Choroid plexus epithelial cell (primary cell): ENCODE results near the gene CNR2.
A peak's percentile ranks its signal among the peaks of the same experiment; 100 is the strongest.

Experiments used
- DNase-seq: peaks from one replicate; pipeline ENCODE4 v3.0.0-alpha.2; 2010; ENCODE audit warnings: low read depth
- H3K4me3 ChIP-seq: 2 replicates; pipeline ENCODE4 v1.5.1; 2011; ENCODE audit warnings: low read depth, mild to moderate bottlenecking, control low read depth, low read length, moderate library complexity
- TF ChIP-seq, protein P1 (sequence below): conservative IDR thresholded peaks from 2 replicates; pipeline ENCODE4 v1.5.1; 2011; ENCODE audit warnings: low read depth, mild to moderate bottlenecking, control low read depth, inconsistent platforms, low read length, moderate library complexity

Gene CNR2

GRCh38 chr1:23927097-23927496 is 13.9 kb upstream of the CNR2 start:
- no peak for DNase-seq
- no peak overlapping the region for H3K4me3 ChIP-seq
- TF ChIP-seq, protein P1, sequence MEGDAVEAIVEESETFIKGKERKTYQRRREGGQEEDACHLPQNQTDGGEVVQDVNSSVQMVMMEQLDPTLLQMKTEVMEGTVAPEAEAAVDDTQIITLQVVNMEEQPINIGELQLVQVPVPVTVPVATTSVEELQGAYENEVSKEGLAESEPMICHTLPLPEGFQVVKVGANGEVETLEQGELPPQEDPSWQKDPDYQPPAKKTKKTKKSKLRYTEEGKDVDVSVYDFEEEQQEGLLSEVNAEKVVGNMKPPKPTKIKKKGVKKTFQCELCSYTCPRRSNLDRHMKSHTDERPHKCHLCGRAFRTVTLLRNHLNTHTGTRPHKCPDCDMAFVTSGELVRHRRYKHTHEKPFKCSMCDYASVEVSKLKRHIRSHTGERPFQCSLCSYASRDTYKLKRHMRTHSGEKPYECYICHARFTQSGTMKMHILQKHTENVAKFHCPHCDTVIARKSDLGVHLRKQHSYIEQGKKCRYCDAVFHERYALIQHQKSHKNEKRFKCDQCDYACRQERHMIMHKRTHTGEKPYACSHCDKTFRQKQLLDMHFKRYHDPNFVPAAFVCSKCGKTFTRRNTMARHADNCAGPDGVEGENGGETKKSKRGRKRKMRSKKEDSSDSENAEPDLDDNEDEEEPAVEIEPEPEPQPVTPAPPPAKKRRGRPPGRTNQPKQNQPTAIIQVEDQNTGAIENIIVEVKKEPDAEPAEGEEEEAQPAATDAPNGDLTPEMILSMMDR, result no peak

GRCh38 chr1:23925279-23925678 is 12.1 kb upstream of the CNR2 start:
- DNase-seq, result no peak
- H3K4me3 ChIP-seq, result no peak overlapping the region
- TF ChIP-seq, protein P1, result no peak

DNA sequence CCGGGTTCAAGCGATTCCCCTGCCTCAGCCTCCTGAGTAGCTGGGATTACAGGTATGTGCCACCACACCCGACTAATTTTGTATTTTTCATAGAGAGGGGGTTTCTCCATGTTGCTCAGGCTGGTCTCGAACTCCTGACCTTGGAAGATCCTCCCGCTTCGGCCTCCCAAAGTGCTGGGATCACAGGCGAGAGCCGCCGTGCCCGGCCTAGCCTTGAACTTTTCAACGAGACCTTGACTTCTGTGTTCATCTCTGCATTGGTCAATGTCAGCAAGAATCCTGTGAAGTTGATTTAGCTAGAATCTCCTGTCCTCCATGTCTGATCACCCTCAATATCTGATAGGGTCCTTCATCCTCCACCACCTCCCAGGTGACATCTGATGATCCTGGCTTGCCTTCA is 11.4 kb upstream of the CNR2 start:
- TF ChIP-seq, protein P1, result no peak
- H3K4me3 ChIP-seq, result no peak overlapping the region
- DNase-seq, result no peak

GRCh38 chr1:23923592-23924499 is 10.7 kb upstream of the CNR2 start:
- no peak for DNase-seq
- H3K4me3 ChIP-seq, result no peak overlapping the region
- TF ChIP-seq, protein P1, result no peak

DNA sequence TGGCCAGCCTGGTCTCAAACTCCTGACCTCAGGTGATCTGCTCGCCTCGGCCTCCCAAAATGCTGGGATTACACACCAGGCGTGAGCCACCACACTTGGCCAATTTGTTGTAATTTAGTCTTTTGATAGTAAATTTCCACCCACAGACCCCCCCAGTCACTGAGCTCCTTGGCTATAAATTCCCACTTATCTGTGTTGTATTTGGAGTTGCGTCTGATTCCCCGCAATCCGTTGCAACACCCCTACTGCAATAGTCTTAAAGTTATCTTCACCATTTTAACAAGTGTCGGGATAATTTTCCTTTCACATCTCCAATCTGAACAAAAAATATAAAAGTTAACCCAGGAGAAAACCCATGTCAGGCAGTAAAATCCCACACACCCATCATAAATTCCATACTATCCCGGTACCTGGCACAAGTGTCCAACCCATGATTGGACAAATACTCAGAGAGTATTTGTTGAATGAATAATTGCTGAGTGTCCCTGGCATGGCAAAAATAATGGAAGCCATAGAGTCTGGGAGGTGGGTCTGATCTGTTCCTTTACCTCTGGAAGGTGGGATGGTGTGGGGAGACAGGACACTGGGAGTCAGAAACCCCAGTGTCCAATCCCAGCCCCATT is 9.3 kb upstream of the CNR2 start:
- no peak overlapping the region for H3K4me3 ChIP-seq
- TF ChIP-seq, protein P1, result no peak
- DNase-seq, result no peak

GRCh38 chr1:23916209-23917131 is 3.3 kb upstream of the CNR2 start:
- TF ChIP-seq, protein P1, result peak; percentile 84
- H3K4me3 ChIP-seq, result no peak overlapping the region
- DNase-seq, result peak; percentile 83
